D721Med (cell line): Measurements from ENCODE around the gene DNAJC7.

Experiments used
- DNase-seq: peaks from one replicate; pipeline ENCODE4 v3.0.0; 2011; ENCODE audit warnings: low spot score; ENCODE audit not compliant: insufficient read length
- FAIRE-seq: peaks from 2 replicates; lab custom pipeline; 2011; peaks lifted over from hg19 to GRCh38; lab: Jason Lieb, UNC
- TF ChIP-seq, protein P1 (sequence below): IDR thresholded peaks from 2 replicates; pipeline ENCODE4 v1.5.1; 2012; ENCODE audit warnings: mild to moderate bottlenecking, control low read depth; ENCODE audit not compliant: insufficient read depth; ENCODE audit errors: missing control alignments

Gene DNAJC7

DNA sequence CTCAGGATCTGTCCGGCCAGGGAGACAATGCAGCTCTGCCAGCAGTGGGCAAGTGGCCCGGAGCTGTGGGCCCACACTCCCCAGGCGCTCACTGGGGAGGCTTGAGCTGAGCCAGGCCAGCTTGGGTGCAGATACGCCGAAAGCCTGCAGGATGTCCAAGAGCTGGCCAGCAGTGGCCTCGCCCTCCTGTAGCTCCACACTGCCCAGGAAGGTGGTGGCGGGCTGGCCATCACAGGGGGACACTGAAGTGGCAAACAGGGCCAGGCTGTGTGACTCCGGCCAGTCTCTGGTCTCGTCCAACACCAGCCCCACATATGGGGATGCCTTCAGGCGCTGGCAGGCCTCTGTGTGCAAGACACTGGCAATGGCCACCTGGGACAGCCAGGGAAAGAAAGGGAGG lies 23.6 kb upstream of the DNAJC7 start:
- DNase-seq: no peak
- TF ChIP-seq, protein P1, sequence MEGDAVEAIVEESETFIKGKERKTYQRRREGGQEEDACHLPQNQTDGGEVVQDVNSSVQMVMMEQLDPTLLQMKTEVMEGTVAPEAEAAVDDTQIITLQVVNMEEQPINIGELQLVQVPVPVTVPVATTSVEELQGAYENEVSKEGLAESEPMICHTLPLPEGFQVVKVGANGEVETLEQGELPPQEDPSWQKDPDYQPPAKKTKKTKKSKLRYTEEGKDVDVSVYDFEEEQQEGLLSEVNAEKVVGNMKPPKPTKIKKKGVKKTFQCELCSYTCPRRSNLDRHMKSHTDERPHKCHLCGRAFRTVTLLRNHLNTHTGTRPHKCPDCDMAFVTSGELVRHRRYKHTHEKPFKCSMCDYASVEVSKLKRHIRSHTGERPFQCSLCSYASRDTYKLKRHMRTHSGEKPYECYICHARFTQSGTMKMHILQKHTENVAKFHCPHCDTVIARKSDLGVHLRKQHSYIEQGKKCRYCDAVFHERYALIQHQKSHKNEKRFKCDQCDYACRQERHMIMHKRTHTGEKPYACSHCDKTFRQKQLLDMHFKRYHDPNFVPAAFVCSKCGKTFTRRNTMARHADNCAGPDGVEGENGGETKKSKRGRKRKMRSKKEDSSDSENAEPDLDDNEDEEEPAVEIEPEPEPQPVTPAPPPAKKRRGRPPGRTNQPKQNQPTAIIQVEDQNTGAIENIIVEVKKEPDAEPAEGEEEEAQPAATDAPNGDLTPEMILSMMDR: no peak
- FAIRE-seq: no peak

DNA sequence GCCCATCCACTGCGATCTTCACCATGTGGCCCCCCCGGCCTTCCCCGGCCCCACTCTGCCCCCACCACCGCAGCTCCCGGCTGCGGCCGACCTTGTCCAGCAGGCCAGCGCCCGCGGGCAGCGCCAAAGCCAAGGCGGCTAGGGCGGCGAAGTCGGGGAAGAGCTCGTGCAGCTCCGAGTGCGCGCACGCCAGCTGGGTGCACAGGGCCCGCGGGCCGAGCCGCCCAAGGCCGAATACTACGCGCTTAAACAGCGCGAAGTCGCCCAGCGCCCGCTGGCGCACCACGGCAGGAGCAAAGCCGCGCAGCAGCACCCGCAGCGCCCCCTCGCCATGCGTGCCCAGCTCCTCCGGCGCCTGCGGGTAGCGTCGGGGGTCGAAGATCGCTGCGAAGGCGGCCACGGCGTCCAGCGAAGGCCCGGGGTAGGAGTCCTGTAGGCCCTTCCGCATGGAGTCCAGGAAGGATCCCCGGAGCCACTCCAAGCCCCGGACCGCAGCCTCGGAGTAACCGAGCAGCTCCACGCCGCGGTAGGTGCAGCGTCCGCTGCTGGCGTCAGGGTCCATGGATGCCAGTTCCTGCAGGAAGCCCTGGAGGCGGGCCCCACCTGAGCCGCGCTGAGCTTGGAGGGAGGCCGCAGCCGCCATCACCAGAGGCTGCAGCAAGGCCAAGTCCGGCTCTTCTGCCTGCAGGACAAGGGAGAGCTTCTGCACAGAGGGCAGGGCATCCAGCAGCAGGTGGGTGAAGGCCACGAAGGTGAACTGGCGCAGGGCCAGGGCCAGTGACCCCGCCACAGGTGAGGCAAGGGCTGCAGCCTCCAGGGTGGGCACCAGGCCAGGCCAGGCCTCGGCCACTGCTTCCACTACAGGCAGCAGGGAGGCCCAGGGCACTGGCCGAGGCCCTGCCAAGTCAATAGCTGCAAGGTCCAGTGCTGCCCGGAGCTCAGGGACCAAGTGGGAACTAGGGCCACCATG lies 22.8 kb upstream of the DNAJC7 start:
- FAIRE-seq (no peak), DNase-seq (no peak)
- TF ChIP-seq, protein P1: no peak

DNA sequence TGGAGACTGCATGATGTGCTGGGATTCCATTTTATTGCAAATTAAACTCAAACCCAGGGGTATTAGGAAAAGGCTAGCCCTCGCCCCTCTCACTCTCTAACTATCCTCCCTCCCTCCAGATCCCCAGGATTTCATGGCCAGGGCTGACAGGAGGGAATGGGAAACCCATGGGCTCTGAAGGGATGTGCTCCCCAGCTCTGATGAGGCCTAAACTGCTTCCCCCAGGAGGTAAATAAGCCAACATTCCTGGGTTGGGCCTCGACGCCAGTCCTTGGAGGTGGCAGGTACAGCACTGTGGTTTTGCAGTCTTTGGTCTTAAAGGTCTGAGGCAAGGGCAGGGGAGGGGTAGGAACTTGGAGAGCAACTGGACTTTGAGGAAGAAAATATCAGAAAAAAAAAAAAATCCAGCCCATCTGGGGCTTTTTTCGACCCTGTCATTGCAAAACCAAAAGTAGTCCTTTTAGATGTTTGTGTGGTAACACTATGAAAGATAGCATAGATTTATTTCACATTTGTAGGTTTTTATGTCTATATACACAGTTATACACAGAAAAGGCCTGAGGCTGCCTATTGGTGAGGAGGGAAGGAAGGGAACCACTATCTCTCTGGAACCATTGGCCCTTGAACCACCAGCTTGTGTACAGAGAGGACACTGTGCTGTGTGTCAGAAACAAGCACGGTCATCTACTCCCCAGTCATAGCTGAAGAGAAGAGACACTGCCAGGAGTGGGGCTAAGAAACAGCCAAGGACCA lies 21.2 kb upstream of the DNAJC7 start:
- FAIRE-seq (no peak), DNase-seq (no peak)
- TF ChIP-seq, protein P1: no peak

DNA sequence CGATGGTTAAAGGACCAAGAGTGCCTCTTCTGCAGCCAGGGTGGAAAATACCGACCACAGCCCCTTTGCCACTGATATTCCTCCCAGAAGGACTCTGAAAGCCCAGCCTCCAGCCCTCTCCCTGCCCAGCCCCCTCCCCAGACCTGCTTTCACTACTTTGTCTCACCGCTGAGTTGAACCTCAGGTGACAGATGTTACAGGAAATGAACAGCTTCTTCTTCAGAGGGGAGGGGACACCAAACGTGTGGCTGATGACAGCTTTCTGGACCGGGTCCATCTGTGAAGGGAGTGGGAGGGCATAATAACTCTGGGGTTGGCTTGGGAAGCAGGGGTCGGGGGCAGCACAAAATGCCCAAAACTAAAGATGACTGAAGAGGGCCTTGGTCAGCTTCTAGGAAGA lies 16.8 kb upstream of the DNAJC7 start:
- no peak for FAIRE-seq
- TF ChIP-seq, protein P1: no peak

DNA sequence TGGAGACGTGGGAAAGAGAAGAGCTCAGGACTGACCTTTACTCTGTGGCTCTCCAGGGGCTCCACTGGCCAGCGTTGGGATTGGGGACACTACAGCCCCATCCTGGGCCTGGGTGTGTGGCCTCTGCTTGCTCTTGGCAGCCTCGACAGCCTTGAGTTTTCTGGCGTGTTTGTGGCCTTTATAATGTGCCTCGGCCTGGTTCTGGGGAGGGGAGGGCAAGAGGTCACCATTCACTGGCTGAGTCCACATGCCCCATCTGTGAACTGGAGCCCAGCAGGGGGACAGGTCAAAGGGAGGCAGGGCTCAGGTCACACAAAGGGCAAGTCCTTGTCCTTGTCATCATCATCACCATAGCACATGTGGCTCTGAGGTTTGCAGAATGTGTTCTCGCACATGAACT lies 14.3 kb upstream of the DNAJC7 start:
- no peak for FAIRE-seq
- DNase-seq: no peak
- TF ChIP-seq, protein P1: no peak

More for the DNA sequence above, 16.8 kb upstream of the DNAJC7 start:
- no peak for DNase-seq

DNA sequence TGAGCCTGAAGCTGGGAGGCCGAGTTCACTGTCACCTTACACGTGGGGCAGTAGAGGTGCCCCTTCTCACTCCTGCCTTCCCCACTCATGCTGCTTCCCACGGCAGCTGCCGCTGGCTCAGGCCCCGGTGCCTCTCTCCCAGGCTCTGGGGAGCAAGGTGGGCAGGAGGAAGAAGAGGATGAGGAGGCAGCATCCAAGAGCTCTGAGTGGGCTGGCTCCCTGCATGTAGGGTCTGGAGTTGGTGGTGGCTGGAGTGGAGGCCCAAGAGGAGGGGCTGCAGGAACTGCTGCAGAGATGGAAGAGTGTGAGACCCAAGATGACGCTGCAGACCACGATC lies 11.5 kb upstream of the DNAJC7 start:
- TF ChIP-seq, protein P1: no peak
- DNase-seq (no peak), FAIRE-seq (no peak)
